AG09309 (cell line): ENCODE measurements around the gene SOX13.

ENCODE experiments used
- DNase-seq: peaks from one replicate; pipeline ENCODE4 v3.0.0-alpha.2; 2010; ENCODE audit warnings: low read depth
- H3K4me3 ChIP-seq: 2 replicates; pipeline ENCODE4 v1.5.1; 2011; ENCODE audit warnings: mild to moderate bottlenecking, low read depth, low read length, moderate library complexity; ENCODE audit not compliant: control insufficient read depth
- TF ChIP-seq, protein P1 (sequence below): IDR thresholded peaks from 2 replicates; pipeline ENCODE4 v1.5.1; 2011; ENCODE audit warnings: mild to moderate bottlenecking, low read depth, low read length, inconsistent platforms; ENCODE audit not compliant: insufficient read depth, control insufficient read depth; ENCODE audit errors: missing control alignments

SOX13 gene

GRCh38 chr1:204114606-204115005, 41.7 kb downstream of the SOX13 start:
- TF ChIP-seq, protein P1, sequence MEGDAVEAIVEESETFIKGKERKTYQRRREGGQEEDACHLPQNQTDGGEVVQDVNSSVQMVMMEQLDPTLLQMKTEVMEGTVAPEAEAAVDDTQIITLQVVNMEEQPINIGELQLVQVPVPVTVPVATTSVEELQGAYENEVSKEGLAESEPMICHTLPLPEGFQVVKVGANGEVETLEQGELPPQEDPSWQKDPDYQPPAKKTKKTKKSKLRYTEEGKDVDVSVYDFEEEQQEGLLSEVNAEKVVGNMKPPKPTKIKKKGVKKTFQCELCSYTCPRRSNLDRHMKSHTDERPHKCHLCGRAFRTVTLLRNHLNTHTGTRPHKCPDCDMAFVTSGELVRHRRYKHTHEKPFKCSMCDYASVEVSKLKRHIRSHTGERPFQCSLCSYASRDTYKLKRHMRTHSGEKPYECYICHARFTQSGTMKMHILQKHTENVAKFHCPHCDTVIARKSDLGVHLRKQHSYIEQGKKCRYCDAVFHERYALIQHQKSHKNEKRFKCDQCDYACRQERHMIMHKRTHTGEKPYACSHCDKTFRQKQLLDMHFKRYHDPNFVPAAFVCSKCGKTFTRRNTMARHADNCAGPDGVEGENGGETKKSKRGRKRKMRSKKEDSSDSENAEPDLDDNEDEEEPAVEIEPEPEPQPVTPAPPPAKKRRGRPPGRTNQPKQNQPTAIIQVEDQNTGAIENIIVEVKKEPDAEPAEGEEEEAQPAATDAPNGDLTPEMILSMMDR: no peak
- no peak for DNase-seq
- no peak overlapping the region for H3K4me3 ChIP-seq

DNA sequence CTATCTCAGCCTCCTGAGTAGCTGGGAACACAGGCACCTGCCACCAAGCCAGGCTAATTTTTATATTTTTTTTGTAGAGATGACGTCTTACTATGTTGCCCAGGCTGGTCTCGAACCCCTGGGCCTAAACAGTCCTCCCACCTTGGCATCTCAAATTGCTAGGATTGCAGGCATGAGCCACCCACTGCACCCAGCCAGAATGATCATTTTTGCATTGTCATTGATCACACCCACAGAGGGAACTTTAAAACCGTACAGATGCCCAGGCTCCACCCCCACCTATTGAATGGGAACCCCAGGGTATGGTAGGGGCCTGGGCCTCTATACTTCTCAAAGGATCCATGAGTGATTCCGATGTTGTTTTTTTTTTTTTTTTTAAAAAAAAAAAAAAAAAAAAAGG, 42.2 kb downstream of the SOX13 start:
- no peak for DNase-seq
- TF ChIP-seq, protein P1: no peak
- H3K4me3 ChIP-seq: no peak overlapping the region

- H3K4me3 ChIP-seq: no peak overlapping the region
- TF ChIP-seq, protein P1: no peak
- DNase-seq: no peak
These were observed 43.6 kb downstream of the SOX13 start for GRCh38 chr1:204116539-204116938.

DNA sequence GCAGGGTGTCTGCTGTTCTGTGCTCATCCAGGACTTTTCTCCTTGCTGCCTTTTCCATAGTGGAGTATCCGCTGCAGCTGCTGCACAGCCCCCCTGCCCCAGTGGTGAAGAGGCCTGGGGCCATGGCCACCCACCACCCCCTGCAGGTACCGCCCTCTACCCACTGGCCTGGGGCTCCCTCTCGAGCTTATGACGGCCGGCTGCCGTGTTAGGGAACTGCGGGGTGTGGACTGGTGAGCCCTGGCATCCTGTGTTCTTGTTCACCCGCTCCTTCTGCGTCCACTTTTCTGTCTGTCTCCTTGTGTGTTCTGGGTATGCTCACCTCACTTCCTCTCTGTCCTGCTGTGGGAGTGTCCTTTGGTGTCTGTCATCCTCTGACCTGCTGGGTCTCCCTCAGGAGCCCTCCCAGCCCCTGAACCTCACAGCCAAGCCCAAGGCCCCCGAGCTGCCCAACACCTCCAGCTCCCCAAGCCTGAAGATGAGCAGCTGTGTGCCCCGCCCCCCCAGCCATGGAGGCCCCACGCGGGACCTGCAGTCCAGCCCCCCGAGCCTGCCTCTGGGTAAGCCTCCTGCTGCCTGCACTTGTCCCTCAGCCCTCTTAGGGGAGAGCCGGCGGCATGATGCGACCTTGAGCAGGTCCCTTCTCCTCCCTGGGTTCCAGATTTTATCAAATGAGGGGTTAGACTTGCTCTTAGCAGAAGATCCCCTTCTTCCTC, 49.1 kb downstream of the SOX13 start:
- TF ChIP-seq, protein P1: no peak

GRCh38 chr1:204123376-204123775, 50.5 kb downstream of the SOX13 start:
- DNase-seq: no peak
- TF ChIP-seq, protein P1: peak; percentile 40
- no peak overlapping the region for H3K4me3 ChIP-seq

More for the DNA sequence above, 49.1 kb downstream of the SOX13 start:
- no peak for DNase-seq
- H3K4me3 ChIP-seq: no peak overlapping the region

DNA sequence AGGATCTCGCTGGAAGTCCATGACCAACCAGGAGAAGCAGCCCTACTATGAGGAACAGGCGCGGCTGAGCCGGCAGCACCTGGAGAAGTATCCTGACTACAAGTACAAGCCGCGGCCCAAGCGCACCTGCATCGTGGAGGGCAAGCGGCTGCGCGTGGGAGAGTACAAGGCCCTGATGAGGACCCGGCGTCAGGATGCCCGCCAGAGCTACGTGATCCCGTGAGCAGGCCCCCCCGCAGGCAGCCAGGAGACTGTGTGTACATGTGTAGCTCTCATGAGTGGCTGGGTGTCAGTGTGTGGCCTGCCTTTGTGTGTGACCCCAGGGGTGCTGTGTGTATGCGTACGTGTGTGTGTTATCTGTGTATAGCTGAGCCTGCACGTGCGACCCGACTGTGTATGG, 51.7 kb downstream of the SOX13 start:
- no peak for DNase-seq
- TF ChIP-seq, protein P1: no peak

GRCh38 chr1:204125759-204126351, 52.9 kb downstream of the SOX13 start:
- no peak overlapping the region for H3K4me3 ChIP-seq
- TF ChIP-seq, protein P1: no peak
- DNase-seq: no peak

More for the DNA sequence above, 51.7 kb downstream of the SOX13 start:
- H3K4me3 ChIP-seq: no peak overlapping the region
